Measurements from ENCODE around the gene CABLES2.

Gene CABLES2

DNA sequence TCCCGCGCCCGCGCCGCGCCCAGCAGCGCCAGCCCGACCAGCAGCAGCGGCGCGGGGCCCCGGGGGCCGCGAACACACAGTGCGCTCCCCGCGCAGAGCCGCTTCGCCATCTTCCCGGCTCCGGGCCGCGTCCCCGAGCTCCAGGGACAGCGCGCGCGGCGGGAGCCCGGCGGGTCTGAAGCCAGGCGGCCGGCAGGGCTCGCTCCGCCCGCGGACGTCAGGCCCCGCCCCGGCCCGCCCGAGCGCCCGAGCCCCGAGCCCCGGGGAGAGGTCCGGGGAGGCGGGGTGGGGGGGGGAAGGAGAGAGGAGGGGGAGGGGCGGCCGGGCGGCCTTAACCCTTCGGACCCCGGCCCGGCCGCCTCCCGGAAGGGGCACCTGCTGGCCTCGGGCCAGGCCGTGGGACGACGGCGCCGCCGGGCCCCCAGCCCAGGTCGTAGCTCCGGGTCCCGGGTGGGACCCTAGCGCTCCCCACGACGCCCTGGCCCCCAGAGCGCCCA, 39.9 kb downstream of the CABLES2 start, which contains the start of gene LAMA5:
Gene LAMA5 (minus strand): TSS at position 177 of the 497 bp plus-strand sequence. CDS start 67 bp downstream, at position 110.
- Histone ChIP-seq H3K9ac (peak within 1 kb of the TSS; percentile 86), H3K4me1 (peaks cover 85% of the 10 kb centered on the region), H3K4me3 (peak within 1 kb of the TSS; percentile 86), H3K27ac (peak within 1 kb of the TSS; percentile 89), H3K4me2 (peak within 1 kb of the TSS; percentile 99), H3K9me3 (no peaks in the 10 kb centered on the region), H3K36me3 (peaks cover 3% of the 10 kb centered on the region; the same call in 1 of the 2 replicates), H4K20me1 (peaks cover 44% of the 10 kb centered on the region), H3K27me3 (peaks cover 58% of the 10 kb centered on the region)
- TF ChIP-seq Cebpa-rat (IDR thresholded peaks at IDR 0.05) = no peak

GRCh38 chr20:62366370-62367135, 40.5 kb downstream of the CABLES2 start:
- TF ChIP-seq Cebpa-rat (IDR thresholded peaks at IDR 0.05) = no peak
- H3K27me3 ChIP-seq = peaks cover 58% of the 10 kb centered on the region
- H3K4me2 ChIP-seq = peak overlapping the region; percentile 99
- peak overlapping the region; percentile 86 for H3K9ac ChIP-seq
- H3K27ac ChIP-seq = peak overlapping the region; percentile 86
- peaks cover 89% of the 10 kb centered on the region for H3K4me1 ChIP-seq
- H3K36me3 ChIP-seq = peaks cover 10% of the 10 kb centered on the region; the same call in 1 of the 2 replicates
- peak overlapping the region; percentile 86 for H3K4me3 ChIP-seq
- H4K20me1 ChIP-seq = peaks cover 51% of the 10 kb centered on the region
- H3K9me3 ChIP-seq = no peaks in the 10 kb centered on the region

DNA sequence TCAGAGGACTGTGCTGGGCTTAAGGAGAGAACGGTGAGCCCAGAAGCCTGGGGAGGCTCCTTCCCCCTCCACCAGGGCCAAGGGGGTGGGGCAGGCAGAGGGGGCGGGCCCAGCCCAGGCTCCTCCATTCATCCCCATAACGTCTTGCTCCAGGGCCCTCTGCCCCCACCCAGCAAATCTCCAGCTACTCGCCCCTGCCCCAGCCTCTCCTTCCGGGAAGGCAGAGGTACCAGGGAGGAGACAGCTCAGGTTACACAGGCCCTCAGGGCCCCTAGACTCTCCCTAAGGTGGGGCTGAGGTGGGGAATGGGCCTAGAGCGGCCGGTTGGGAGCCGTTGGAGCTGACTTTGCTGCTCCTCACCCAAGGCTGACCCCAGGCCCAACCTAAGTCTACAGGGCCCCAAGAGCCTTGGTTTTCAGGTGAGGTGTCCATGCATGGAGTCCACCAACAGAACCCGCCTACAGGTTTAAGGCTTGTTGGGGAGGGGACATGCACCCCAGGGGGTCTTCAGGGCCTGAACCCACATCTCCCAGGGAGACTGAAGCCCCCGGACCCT, 41.2 kb downstream of the CABLES2 start:
- H3K9me3 ChIP-seq = no peaks in the 10 kb centered on the region
- peaks cover 58% of the 10 kb centered on the region for H3K27me3 ChIP-seq
- H3K4me1 ChIP-seq = peaks cover 94% of the 10 kb centered on the region
- peaks cover 57% of the 10 kb centered on the region for H4K20me1 ChIP-seq
- peak overlapping the region; percentile 86 for H3K27ac ChIP-seq
- peak overlapping the region; percentile 99 for H3K4me2 ChIP-seq
- TF ChIP-seq Cebpa-rat (IDR thresholded peaks at IDR 0.05) = no peak
- peak overlapping the region; percentile 86 for H3K4me3 ChIP-seq
- peak overlapping the region; percentile 86 for H3K9ac ChIP-seq
- H3K36me3 ChIP-seq = peaks cover 13% of the 10 kb centered on the region; the same call in 1 of the 2 replicates

- H3K4me2 ChIP-seq = peak overlapping the region; percentile 99
- peaks cover 13% of the 10 kb centered on the region; the same call in 1 of the 2 replicates for H3K36me3 ChIP-seq
- no peaks in the 10 kb centered on the region for H3K9me3 ChIP-seq
- H3K27me3 ChIP-seq = peaks cover 57% of the 10 kb centered on the region
- H4K20me1 ChIP-seq = peaks cover 60% of the 10 kb centered on the region
- H3K9ac ChIP-seq = no peak overlapping the region
- H3K4me1 ChIP-seq = peaks cover 90% of the 10 kb centered on the region
- H3K27ac ChIP-seq = no peak overlapping the region
- no peak for TF ChIP-seq Cebpa-rat (IDR thresholded peaks at IDR 0.05)
- H3K4me3 ChIP-seq = no peak overlapping the region
Measured at GRCh38 chr20:62364911-62365736, 42.0 kb downstream of the CABLES2 start.

DNA sequence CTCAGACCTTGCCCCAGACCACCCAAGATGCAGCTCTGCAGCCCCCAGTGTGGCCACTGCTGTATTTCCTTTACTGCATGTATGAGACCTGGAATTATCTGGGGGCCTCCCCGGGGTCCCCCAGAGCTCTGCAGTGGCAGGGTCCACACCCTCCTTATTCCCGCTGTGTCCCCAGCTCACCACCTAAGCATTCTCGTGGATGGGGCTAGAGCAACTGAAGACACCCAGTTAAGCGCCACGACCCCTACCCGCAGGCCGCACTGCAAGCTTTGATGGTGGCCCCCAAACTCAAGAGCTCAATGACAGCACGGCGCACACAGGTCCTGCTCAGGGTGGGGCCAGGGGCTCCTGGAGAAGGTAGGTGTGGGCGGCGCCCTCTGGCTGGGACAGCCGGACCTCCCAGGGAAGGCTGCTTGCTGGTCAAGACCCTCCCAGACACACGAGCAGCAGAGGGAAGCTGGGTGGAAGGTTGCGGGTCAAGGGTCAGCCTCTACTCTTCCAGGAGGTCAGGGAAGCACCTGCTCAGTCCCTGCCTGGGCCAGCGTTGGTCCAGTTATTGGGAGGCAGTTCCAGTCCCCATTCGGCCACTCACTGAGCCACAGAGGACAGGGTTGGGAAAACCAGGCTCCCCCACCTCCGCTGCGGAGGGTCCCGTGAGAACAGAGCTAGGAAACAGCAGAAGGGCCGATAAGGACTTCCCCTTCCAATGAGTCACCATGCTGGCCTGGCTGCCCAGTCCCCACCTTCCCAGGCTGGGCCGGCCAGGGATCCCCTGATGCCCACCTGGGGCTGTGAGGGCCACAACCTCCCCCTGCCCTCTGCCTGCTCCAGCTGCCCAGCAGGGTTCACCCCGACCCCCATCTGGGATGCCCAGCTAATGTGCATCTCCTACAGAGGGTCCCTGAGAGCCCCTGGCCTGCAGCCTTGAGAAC, 42.9 kb downstream of the CABLES2 start:
- H3K36me3 ChIP-seq = peaks cover 13% of the 10 kb centered on the region; the same call in 1 of the 2 replicates
- 0 out of 2 replicates have a peak overlapping the region, but pooled peaks have one; percentile 24 for H3K9ac ChIP-seq
- H4K20me1 ChIP-seq = peaks cover 66% of the 10 kb centered on the region
- no peak for TF ChIP-seq Cebpa-rat (IDR thresholded peaks at IDR 0.05)
- H3K4me1 ChIP-seq = peaks cover 85% of the 10 kb centered on the region
- no peak overlapping the region for H3K4me3 ChIP-seq
- no peak overlapping the region for H3K27ac ChIP-seq
- peaks cover 47% of the 10 kb centered on the region for H3K27me3 ChIP-seq
- no peaks in the 10 kb centered on the region for H3K9me3 ChIP-seq
- peak overlapping the region; percentile 99 for H3K4me2 ChIP-seq

DNA sequence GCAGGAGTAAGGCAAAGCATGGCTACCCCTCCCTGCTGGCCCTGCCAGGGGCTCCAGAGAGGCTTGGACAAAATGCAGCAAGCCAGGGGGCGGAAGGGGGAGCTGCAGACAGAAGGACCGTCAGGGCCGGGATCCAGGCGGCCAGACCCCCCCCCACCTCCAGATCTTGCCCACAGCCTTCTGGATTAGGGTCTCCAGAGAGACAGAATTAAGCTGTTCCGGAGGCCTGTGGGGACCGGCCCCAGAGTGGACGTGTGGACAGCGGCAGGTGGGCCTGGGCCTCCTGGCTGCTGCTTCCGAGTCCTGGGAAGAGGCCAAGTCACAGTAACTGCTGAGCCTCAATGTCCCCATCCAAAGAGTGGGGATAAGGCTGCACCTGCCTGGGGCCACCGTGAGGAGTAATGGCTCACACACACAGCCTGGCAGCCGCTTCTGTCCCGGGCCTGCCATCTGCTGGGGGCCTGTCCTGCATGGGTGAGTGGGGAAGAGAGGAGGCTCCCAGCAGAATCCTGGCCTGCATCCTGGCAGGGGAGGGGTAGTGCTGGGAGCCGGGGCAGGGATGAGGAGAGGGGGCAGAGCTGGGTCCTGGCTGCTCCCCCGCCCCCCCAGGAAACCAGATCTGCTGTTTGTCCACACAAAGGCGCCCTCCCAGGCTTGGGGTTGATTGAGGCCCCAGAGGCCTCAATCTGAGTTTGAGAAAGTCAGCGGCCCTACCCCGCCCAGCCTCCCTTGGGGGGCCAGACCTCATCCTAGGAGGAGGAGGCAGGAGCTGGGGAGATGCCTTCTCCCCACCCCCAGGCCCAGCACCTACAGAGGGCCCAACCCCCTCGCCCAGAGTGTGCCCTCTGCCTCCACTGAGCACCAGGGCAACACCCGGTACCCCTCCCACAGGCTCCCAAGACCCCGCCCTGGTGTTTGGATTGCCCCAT, 43.8 kb downstream of the CABLES2 start:
- Histone ChIP-seq H3K27me3 (peaks cover 41% of the 10 kb centered on the region), H3K27ac (peak overlapping the region; percentile 15; the same call in 1 of the 2 replicates), H3K9me3 (no peaks in the 10 kb centered on the region), H4K20me1 (peaks cover 75% of the 10 kb centered on the region), H3K4me3 (no peak overlapping the region), H3K4me1 (peaks cover 85% of the 10 kb centered on the region), H3K36me3 (peaks cover 13% of the 10 kb centered on the region; the same call in 1 of the 2 replicates), H3K9ac (peak overlapping the region; percentile 35; the same call in 1 of the 2 replicates), H3K4me2 (peak overlapping the region; percentile 99)
- TF ChIP-seq Cebpa-rat (IDR thresholded peaks at IDR 0.05) = no peak

GRCh38 chr20:62362590-62362940, 44.5 kb downstream of the CABLES2 start:
- Histone ChIP-seq H3K4me1 (peaks cover 85% of the 10 kb centered on the region), H3K4me2 (peak overlapping the region; percentile 99), H3K36me3 (peaks cover 13% of the 10 kb centered on the region; the same call in 1 of the 2 replicates), H3K27ac (no peak overlapping the region), H3K9ac (peak overlapping the region; percentile 29; the same call in 1 of the 2 replicates), H3K9me3 (no peaks in the 10 kb centered on the region), H3K27me3 (peaks cover 40% of the 10 kb centered on the region), H3K4me3 (no peak overlapping the region), H4K20me1 (peaks cover 82% of the 10 kb centered on the region)
- TF ChIP-seq Cebpa-rat (IDR thresholded peaks at IDR 0.05) = no peak
